HTR-8/SVneo (cell line): ENCODE results near the gene ARHGAP9.
"Not testable (repeated sequence)": the region's sequence is repeated elsewhere in the genome, so short reads cannot be mapped to it uniquely, and the experiment has no call there.

Experiments
- DNase-seq: peaks from one replicate; pipeline ENCODE4 v3.0.0; 2011; ENCODE audit warnings: low spot score, mixed read lengths; ENCODE audit not compliant: insufficient read length
- FAIRE-seq: peaks from 2 replicates; lab custom pipeline; 2011; peaks lifted over from hg19 to GRCh38; lab: Jason Lieb, UNC

The ARHGAP9 gene

DNA sequence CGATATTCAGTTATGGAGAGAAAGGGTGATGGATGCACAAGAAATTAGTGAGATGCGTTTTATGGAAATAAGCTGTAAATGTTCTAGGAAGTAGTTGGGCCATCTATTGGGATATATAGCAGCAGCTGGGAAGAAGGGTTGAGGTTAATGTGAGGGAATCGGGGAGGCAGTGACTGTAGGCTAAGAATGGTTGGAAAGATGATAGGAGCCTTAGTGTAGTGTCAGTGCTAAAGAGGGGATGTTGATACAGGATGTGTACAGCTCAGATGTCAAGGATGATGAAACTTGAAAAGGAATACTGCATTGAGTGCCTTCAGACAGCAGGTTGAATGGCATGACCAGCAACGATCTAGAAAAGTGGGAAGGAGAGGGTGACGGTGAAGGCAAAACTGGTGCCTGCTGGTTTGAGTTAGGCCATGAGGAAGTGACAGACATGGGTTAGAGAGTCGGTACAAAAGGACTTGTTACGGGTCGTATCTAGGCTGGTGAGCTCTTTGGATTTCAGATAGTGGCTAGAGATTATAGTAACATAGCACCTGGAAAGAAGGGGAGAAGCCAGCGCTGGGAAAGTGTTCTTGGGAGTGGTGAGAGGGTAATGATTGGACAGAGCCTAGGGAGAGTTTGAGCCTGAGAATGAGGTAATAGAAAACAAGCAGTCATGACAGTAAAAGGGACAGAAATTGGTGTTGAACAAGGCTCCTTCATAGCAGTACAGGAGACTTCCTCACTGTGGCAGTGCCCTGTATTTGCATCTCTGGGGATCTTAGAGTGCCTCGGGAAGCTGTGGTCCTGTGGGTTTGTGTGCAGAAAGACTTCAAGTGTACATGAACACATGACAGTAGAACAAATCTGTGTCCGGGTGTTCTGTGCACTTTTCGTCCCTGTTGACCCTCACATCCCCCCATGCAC lies 17.8 kb upstream of the ARHGAP9 start:
- FAIRE-seq (peak; percentile 16), DNase-seq (no peak)

DNA sequence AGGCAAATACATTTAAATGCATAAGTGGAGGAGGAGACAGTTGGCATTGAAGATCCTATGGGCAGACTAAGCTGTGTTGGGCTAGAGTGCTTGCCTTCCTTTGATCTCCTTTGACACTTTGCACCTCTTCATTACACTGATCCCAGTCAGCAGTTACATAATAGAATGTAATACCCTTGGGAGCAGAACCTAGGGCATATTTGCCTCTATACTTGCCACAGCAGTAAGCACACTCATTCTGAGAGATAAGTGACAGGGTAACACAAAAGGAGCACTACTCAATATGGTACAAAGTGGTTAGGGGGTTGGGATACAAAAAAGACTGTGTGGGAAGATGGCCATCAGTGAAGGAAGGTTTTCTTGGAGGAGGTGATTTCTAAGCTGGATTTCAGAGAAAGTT lies 17.2 kb upstream of the ARHGAP9 start:
- DNase-seq (no peak), FAIRE-seq (no peak)

DNA sequence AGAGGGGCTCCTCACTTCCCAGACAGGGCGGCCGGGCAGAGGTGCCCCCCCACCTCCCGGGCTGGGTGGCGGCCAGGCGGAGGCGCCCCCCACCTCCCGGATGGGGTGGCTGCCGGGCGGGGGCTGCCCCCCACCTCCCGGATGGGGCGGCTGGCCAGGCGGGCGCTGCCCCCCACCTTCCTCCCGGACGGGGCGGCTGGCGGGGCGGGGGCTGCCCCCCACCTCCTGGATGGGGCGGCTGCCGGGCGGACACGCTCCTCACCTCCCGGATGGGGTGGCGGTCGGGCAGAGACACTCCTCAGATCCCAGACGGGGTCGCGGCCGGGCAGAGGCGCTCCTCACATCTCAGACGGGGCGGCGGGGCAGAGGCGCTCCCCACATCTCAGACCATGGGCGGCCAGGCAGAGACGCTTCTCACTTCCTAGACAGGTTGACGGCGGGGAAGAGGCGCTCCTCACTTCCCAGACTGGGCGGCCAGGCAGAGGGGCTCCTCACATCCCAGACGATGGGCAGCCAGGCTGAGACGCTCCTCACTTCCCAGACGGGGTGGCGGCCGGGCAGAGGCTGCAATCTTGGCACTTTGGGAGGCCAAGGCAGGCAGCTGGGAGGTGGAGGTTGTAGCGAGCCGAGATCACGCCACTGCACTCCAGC lies 15.5 kb upstream of the ARHGAP9 start:
- DNase-seq, FAIRE-seq: not testable (repeated sequence)

DNA sequence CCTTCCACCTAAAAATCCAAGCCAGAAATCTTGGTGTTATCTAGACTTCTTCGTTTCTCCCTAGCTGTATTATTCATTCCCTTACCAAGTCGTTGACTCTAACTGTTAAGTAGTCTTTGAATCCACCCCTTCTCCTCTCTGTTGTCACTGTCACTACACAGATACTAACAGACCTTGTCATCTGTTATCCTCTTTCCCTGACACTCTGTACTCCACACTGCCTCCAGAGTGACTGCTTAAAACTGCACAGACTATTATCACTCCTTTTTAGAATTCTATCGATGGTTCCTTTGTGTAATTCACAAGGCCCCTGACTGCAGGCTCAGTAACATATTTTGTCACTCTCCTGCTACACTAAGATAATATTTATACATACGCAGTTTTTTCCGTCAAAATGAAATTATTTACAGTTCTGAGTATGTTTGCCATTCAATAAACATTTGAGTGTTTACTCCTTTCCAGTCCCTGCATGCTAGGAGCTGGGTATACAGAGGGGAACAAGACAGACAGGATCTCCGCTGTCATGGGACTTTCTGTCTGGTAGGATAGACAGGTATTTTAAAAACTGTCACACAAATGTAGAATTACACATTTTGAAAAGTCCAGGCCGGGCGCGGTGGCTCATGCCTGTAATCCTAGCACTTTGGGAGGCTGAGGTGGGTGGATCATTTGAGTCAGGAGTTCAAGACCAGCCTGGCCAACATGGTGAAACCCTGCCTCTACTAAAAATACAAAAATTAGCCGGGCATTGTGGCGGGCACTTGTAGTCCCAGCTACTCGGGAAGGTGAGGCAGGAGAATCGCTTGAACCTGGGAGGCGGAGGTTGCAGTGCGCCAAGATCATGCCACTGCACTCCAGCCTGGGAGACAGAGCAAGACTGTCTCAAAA lies 12.0 kb upstream of the ARHGAP9 start:
- no peak for FAIRE-seq

GRCh38 chr12:57490126-57490525 lies 10.5 kb upstream of the ARHGAP9 start:
- DNase-seq (no peak), FAIRE-seq (no peak)

More for the DNA sequence above, 12.0 kb upstream of the ARHGAP9 start:
- no peak for DNase-seq

GRCh38 chr12:57489157-57489641 lies 9.5 kb upstream of the ARHGAP9 start:
- FAIRE-seq (no peak), DNase-seq (no peak)

DNA sequence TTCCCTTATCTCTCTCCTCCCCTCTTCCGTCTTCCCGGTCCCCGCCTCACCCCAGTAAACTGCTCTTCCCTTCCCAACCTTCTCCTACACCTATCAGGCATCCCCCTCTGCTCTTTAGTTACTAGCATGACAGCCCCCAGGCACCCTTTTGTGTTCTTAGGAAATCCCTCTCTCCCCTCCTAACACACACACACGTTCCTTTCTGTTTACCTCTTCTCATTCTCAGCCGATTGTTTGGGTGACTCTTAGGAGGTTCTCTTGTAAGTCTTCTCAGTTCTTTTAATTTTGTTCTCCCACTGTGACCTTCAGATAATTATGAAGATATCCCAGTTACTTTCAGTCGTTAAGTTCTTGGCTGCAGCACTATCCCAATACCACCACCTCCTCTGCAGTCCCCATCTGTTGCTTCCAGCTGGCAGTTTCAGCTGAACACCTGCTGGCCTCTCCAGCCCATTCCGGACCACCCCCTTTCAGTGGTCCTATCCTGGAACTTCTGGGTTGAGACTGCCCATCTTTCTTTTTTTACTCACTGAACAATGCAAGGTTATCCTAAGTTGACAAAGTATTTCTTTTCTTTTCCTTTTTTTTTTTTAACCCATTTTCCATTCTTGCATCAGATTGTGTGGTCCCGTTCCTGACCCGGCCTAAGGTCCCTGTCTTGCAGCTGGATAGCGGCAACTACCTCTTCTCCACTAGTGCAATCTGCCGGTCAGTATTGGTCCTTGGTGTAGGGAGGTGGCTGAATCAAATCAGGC lies 8.9 kb upstream of the ARHGAP9 start:
- DNase-seq, result no peak

DNA sequence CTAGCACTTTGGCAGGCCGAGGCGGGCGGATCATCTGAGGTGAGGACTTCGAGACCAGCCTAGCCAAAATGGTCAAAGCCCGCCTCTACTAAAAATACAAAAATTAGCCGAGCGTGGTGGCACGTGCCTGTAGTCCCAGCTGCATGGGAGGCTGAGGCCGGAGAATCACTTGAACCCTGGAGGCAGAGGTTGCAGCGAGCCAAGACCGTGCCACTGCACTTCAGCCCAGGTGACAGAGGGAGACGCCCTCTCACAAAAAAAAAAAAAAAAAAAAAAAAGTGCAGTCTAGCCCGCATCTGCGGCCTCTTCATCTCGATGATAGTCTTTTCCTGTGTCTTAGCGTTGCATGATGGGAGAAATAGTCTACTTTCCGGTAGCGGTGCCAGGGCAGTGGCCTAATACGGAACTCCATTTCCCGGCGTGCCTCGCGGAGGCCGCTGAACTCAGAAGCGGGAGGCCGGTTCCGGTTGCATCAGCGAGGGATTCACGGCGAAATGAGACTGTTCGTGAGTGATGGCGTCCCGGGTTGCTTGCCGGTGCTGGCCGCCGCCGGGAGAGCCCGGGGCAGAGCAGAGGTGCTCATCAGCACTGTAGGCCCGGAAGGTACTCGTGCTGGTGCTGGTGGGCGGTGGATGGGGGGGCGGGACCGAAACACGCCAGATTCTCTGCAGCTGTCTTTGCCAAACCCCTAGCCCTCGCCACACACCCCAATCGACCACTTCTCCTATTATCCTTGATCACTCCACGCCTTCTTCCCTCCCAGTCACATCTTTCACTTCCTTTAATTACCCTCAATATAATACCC lies 8.1 kb upstream of the ARHGAP9 start, which contains the start of gene MARS1:
Gene MARS1, plus strand, starts transcription at position 472 of the 805 bp plus-strand sequence. Its CDS starts 23 bp downstream, at position 495.
- peak; percentile 73 for FAIRE-seq
- DNase-seq, result peak; percentile 95

More for the DNA sequence above, 8.9 kb upstream of the ARHGAP9 start:
- no peak for FAIRE-seq

DNA sequence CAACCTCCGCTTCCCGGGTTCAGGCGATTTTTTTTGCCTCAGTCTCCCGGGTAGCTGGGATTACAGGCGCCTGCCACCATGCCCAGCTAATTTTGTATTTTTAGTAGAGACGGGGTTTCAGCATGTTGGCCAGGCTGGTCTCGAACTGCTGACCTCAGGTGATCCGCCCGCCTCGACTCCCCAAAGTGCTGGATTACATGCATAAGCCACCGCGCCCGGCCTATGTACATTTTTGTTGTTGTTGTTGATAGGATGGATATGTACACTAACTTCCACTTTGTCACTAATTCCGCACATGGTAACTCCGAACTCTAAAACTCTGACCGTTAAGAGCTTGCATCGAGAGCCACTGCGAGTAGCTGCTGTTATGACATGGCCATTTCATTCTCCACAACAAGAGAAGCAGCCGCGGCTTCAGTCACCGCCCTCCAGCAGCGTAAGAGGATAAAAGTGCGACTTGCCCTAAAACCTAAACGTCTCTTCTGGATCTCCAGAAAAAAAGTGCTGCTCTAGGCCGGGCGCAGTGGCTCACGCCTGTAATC lies 7.5 kb upstream of the ARHGAP9 start:
- DNase-seq, result no peak
- FAIRE-seq, result no peak

- DNase-seq, result no peak
- no peak for FAIRE-seq
Measured at GRCh38 chr12:57485695-57486094, 6.0 kb upstream of the ARHGAP9 start.

DNA sequence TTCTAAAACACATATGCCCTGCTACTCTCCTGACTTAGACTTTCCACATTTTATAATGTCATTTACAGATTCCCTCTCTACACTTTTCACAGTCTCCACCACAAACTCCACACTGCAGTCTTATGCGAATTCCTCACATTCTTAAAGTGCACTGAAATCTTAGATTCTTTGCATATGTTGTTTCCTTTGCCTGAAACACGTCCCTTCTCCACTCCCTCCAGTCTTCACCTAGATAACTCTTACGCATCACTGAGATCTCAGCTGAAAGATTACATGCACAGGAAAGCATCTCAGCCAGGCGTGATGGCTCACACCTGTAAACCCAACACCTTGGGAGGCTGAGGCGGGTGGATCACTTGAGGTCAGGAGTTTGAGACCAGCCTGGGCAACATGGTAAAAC lies 3.8 kb upstream of the ARHGAP9 start:
- DNase-seq (no peak), FAIRE-seq (no peak)

- DNase-seq (no peak), FAIRE-seq (no peak)
Measured at GRCh38 chr12:57481671-57482070, 2.0 kb upstream of the ARHGAP9 start.

- DNase-seq (no peak), FAIRE-seq (no peak)
Measured at GRCh38 chr12:57479043-57479375, 657 bp downstream of the ARHGAP9 start.

DNA sequence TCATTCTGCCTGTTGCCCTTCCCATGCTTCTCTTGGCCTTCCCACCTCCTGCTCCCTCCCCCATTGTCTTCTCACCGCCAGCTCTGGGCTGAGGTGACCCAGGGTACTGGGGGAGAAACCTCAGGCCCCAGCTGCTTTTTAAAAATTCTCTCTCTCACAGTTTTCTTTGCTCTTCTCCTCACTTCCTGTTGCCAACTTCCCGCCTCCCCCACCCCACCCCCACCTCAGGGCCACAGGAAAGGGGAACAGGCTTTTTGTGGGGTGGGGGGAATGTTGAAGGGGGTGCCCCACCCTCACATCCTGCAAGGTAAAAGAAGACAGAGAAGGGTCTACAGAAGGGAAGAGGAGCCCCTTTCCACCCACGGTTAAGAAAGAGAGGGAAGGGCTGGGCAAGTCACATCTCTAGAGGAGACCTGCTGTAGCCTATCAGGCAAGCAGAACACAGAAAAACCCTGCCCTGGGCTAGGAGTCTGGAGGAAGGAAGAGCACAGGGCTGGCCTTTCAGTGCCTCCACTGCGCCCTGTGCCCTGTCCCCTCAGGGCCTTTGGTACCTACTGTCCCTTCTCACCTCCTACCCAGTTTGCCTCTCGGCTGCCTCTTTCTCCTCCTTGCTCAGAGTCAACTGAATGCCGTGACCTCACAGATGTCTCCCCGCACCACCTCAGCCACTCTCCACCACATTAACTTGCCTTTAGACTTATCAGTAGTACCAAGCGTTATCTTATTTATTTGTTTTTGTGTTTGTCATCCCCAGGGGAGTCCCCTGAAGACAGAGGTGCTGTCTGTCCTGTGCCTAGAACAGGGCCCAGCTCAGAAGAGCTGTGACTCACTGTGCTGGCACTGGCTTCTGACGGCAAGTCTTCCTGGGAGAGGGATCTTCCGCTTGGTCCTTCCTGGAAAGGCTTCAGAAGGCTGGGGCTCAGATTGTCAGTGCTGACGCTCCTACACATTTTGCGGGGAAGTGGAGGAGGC lies 1.7 kb downstream of the ARHGAP9 start:
- FAIRE-seq, result no peak
- DNase-seq, result no peak

DNA sequence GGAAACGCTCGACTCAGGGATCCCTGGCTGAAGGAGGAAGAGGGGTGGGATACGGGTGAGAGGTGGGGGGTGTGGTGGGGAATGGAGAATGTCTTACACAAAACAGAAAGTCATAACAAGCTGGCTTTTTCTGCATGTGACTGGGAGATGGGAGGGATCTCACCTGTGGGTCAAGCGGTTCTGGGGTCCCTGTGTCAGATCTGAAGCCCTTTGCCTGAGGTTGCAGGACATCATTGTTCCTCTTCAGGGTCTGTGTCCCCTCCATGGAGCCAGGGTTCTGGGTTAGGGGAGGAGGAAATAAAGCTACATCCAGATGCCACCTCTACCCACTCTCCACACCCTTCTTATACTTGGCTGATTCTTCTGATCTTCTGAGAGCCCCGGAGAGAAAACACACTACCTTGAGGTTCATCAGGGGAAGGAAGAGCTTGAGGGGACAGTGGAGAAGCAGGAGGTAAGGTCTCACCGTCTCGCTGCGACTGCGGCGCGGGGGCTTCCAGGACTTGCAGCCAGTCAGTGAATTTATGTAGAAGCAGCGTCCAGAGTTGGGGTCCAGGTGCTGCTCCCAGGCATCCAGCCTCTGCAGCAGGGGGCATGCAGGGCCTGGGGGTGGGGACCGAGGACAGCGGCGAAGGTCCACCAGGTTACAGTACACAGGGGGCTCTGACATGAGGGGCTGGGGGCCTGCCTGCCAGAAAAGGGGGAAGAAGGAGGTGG lies 2.5 kb downstream of the ARHGAP9 start:
- FAIRE-seq (no peak), DNase-seq (no peak)

DNA sequence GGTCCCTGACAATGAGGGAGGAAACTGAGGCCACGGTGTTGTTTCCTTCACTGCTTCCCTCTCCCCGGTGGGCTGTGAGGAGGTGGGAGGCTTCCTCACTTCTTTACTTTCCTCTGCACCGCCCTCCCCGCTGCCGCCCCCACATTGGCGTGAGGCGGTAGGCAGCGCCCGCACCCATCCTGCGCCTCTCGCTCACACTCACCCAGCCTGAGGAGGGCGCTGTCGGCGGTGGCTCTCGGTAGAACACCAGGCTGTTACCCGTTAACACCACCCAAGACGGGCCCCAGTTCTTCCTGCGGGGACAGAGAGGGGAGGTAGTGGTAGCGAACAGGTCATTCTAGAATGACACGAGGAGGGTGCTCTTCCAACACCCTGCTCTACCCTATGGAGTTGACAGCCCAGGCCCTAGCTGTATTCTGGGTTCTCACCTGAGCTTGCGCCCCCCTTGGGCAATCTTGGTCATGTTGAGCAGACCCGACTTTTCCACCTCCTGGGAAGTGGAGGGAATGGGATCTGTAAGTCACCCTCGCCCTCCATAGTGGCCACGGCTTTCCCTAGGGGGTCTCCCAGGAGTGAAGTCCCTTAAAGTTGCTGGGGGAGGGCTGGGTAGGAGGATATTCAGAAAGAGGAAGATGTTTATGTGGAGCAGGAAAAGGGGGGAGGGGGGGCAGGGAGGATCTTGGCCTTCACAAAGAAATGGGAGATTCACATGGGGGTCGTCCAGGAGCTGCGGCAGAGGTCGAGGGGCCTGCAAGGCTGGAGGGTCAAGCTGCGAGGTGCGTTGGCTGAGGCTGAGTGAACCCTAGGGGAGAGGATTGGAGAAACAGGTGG lies 3.3 kb downstream of the ARHGAP9 start:
- no peak for FAIRE-seq
- no peak for DNase-seq
